HUDEP-2 (cell line): ENCODE data around the gene ATXN2L.
"Not testable (repeated sequence)": the region's sequence is repeated elsewhere in the genome, so short reads cannot be mapped to it uniquely, and the experiment has no call there.

Source experiments
- DNase-seq, 76 experiments: peaks; one replicate each; lab custom pipeline; 2025; ENCODE audit not compliant: unreplicated experiment in 76 of 76; lab: John Stamatoyannopoulos, UW

ATXN2L gene

GRCh38 chr16:28822520-28823290, at the start of gene ATXN2L:
Gene ATXN2L, plus strand, starts transcription at chr16:28822999. Its CDS starts 261 bp downstream, at chr16:28823260.
- peak in 75 of 76 experiments; percentile 26 to 94 (median 86) for DNase-seq

GRCh38 chr16:28781697-28782096, 41.1 kb upstream of the ATXN2L start:
- not testable (repeated sequence) for DNase-seq

- DNase-seq = not testable (repeated sequence)
These were observed 40.4 kb upstream of the ATXN2L start for GRCh38 chr16:28782357-28782756.

- DNase-seq = peak in 66 of 76 experiments; percentile 2 to 76 (median 50)
These were observed 20.4 kb upstream of the ATXN2L start for GRCh38 chr16:28802235-28803019.

GRCh38 chr16:28807445-28808120, 15.2 kb upstream of the ATXN2L start:
- DNase-seq = not testable (repeated sequence)

- DNase-seq = peak in 44 of 76 experiments; percentile 2 to 73 (median 24)
These were observed 2.8 kb upstream of the ATXN2L start for GRCh38 chr16:28820016-28820415.

GRCh38 chr16:28820546-28820945, 2.3 kb upstream of the ATXN2L start:
- not testable (repeated sequence) for DNase-seq

- DNase-seq = peak in 2 of 76 experiments; percentile 9 to 31
These were observed 802 bp upstream of the ATXN2L start for GRCh38 chr16:28821874-28822519.

GRCh38 chr16:28823291-28823872, 583 bp downstream of the ATXN2L start:
- peak in 3 of 76 experiments; percentile 42 to 70 (median 58) for DNase-seq

GRCh38 chr16:28823873-28824716, 1.3 kb downstream of the ATXN2L start:
- peak; percentile 54 to 97 (median 93) for DNase-seq

- DNase-seq = no peak
These were observed 1.8 kb downstream of the ATXN2L start for GRCh38 chr16:28824717-28824973.

- DNase-seq = no peak
These were observed 3.3 kb downstream of the ATXN2L start for GRCh38 chr16:28826141-28826540.

GRCh38 chr16:28829747-28830146, 6.9 kb downstream of the ATXN2L start:
- DNase-seq = no peak

GRCh38 chr16:28830531-28830930, 7.7 kb downstream of the ATXN2L start:
- no peak for DNase-seq

- DNase-seq = no peak
These were observed 11.6 kb downstream of the ATXN2L start for GRCh38 chr16:28834349-28834748.

- no peak for DNase-seq
These were observed 12.4 kb downstream of the ATXN2L start for GRCh38 chr16:28834873-28835863.

- peak in 4 of 76 experiments; percentile 4 to 11 (median 7) for DNase-seq
These were observed 13.3 kb downstream of the ATXN2L start for GRCh38 chr16:28835864-28836760.

GRCh38 chr16:28836761-28837064, 13.9 kb downstream of the ATXN2L start:
- no peak for DNase-seq
